GM19023 (cell line): ENCODE results near the gene KXD1.
"Not testable (repeated sequence)": the region's sequence is repeated elsewhere in the genome, so short reads cannot be mapped to it uniquely, and the experiment has no call there.

ENCODE experiments used
- ATAC-seq: cut with Tn5 transposase; IDR thresholded peaks from one replicate; pipeline ENCODE4 v1.9.1; 2021; ENCODE audit warnings: mild to moderate bottlenecking, moderate library complexity; ENCODE audit not compliant: unreplicated experiment

Gene KXD1

GRCh38 chr19:18599485-18599884 lies 41.8 kb downstream of the KXD1 start:
- no peak for ATAC-seq

- not testable (repeated sequence) for ATAC-seq
Observed at GRCh38 chr19:18600692-18601397, 43.2 kb downstream of the KXD1 start.

- no peak for ATAC-seq
Observed at GRCh38 chr19:18601875-18602274, 44.2 kb downstream of the KXD1 start.

GRCh38 chr19:18603255-18603957 lies 45.7 kb downstream of the KXD1 start:
- ATAC-seq, result no peak

DNA sequence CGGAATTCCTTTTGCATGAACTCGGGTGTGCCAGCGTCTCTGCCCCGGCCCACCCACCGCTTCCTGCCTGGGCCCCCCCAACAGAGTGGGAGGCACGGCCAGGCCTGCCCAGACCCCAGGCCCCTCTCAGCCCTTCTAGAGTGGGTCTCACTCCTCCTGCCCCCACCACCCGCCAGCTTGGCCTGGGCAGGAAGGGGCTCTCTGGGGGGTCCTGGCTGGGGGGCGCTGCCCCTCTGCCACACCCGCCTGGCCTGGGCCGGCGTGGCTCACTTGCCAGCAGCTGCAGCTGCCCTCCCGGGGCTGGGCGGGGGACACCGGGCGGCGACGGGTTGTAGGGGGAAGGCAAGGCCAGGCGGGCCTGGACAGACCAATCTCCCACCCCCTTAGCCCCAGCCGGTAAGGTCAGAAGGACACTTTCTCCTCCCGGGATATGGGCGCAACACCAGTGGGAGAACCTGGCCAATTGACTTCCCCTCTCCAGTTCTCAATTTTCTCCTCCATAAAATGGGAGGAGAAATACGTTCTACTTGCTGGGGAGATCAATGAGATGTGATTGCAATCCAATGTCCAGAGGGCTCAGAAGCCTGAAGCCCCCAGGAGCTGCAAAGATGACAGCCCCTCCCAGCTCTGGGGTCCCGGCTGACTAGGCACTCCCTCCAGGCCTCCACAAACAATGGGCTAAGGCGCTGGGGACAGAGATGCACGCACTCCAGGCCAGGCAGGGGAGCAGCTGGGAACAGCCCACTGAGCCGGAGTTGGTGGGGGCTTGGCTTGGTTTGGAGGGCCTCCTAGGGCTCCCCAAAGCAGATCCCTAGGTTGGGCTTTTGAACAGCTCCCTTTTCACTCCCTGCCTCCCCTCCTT lies 46.5 kb downstream of the KXD1 start:
- no peak for ATAC-seq

DNA sequence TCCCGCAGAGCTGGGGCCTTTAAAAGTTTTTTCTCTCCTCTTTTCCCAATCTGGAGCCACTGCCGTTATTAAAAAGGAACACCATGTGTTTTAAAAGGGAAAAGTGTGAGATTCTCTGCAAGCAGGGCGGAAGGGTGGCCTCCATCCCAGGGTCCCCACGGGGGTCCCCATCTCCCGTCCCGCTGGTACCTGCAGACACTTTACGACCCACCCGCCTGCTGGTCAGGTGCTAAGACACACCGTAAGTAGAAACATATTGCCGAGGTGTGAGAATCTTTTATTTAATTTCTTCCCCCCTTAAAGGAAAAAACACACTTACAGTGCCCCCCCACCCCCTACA lies 47.1 kb downstream of the KXD1 start:
- ATAC-seq, result no peak

DNA sequence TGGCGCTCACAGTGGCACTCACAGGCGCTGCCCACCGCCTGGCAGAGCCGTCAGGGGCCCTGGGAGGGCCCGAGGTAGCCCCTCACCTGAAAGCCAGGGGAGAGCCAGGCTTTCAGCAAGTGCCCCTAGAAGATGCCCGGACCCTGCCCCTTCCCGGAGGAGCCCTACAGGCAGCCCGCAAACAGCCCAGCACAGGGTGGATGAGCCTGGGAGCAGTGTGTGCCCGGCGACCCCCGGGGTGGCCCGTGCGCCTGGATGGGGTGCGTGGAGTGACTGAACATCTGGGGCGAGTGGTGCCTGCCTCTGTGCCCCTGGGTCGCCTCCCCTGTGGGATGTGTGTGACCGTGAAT lies 47.5 kb downstream of the KXD1 start:
- ATAC-seq, result no peak

GRCh38 chr19:18605546-18606280 lies 48.0 kb downstream of the KXD1 start:
- no peak for ATAC-seq

DNA sequence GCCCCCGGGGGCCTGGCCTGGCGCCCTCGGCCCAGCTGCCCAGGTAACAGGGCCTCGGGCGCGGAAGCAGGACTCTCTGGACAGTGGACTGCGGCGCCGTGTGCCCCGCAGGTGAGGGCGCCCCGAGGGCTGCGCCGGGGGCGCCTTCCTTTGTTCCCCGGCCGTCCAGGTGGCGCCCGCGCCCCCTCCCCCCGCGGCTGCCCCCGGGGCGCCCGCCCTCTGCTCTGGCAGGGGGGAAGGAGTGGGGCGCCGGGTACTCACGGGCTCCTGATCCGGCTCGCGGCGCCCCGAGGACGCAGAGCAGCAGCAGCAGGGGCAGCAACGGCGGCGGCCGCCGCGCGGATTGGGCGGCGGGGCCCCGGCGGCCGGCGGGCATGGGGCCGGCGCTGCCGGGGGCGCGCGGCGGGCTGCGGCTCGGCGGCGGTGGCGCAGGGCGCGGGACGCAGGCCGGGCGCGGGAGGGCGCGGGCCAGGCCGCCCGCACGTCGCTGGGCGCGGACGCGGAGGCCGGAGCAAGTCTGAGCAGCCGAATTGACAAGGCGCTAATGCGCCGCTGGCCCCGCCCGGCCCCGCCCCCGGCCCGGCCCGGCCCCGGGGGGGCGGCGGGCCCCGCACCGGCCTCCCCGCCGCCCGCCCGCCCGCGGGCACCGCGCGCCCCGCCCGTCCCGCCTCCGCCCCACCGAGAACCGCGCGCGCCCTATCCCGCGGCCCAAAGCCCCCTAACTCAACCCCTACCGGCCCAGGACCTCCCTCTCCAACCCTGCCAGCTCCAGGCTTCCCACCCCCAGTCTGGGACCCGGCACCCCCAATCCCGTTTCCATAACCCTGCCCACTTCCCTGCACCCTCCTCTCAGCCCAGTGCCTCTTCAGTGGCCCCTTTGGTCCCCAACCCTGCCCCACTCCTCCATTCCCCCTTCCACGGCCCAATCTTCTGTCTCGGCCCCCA lies 48.9 kb downstream of the KXD1 start, which contains the start of gene CRLF1:
Gene CRLF1 (minus strand): TSS at position 519 of the 945 bp plus-strand sequence. CDS start 143 bp downstream, at position 376.
- no peak for ATAC-seq

DNA sequence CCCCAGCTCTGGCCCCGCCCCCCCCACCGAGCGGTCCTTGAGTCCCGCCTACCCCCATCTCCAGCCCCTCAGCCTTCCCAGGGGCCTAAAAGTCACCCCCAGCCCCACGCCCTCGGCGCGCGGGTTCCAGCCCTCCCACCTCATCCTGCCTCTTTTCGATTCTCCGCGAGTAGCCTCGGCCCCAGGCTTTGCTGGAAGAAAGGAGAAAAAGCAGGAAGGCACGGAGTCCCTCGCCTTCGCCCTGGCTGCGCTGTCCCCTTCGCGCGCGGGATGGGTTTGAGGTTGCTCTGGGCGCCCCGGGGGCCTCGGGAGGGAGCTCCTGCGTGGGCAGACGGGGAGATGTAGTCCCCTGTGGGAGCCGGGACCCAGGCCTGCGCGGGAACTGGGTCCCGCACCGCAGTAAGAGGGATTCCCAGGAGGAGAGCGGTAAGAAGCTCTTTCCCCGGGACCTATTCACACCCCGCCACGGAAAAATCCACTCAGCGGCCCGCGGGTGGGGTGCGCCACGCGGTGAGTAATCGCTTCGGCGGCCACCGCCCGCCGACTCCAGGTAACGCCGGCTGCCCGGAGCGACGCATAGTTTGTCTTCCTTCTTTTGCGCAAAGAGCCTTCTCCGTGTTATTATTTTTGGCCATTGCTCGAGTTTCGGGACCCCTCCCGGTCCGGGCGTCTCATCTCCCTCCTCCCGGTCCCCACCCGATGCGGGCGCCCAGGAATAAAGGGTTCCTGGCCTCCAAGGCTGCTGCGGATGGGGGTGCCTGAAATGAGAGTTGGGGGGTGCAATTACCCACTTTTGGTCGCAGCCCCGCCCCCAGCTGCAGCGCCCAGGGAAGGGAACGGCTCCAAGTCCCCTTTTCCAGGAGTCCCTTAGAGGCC lies 49.8 kb downstream of the KXD1 start:
- no peak for ATAC-seq

DNA sequence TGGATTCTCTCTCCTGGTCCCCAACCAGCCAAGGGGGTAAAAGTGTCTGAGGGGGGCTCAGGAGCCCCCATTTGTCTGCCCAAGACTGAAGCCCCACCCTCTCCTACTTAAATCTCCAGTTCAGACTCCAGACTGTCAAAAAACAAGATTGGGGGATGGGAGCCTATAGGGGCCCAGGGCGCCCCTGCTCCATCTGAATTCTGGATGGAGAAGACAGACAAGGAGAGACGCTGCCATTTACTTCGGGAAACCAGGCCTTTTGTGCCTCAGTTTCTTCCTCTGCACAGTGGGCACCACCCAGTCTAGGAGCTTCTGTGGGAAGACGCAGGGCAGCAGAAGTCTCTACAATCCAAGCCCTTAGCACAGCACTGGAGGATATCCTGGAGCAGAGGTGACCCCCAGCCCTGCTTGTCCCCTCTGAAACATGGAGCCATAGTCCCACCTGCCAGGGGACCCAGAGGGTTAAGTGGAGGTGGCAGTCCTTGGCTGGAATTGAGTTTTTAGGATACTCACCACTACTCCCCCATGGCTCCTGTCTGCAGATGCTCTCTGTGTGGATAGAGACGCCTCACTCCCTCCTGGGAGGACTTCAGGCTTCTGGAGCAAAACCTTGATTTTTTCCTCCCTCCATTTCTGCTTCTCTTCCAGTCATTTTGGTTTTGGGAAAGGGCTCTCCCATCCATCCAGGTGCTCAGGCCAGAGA lies 50.6 kb downstream of the KXD1 start:
- ATAC-seq, result no peak

DNA sequence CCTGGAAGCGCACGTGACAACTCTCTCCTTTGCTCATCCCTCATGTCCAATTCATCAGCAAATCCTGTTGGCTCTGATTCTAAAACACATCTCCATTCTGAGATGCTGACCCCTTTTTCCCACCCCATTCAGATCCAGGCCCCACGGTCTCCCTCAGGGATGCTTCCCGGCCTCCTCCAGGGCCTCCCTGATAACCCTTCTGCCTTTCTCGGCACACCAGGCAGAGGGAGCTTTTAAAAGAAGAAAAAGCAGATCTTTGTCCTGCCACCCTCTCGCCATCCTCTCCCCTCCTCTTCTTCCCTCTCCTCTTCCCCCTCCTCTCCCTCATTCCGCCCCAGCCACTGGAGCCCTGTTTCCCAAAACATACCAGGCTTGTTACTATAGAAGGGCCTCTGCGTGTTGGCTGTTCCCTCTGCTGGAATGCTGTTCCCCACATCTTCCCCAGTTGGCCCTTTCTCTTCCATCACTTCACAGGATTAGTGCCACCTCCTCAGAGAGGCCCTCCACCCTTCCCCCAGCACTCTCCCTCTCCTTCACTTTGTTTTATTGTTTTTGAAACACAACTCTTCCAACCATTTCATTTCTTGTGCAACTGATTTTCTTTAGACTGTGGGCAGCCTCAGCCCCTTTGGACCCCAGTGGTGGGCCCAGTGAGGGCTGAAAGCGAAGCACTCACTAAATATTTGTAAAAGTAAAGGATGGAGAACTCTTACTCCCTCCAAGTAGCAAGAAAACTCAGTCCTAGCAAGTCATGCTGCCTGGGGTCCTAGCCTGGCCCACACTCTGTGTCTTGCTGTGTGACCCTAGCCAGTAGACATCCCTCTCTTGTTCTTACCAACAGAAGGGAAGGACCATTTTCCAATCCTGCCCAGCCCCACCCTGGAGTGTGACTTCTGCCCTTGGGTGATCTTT lies 51.4 kb downstream of the KXD1 start:
- ATAC-seq, result no peak

DNA sequence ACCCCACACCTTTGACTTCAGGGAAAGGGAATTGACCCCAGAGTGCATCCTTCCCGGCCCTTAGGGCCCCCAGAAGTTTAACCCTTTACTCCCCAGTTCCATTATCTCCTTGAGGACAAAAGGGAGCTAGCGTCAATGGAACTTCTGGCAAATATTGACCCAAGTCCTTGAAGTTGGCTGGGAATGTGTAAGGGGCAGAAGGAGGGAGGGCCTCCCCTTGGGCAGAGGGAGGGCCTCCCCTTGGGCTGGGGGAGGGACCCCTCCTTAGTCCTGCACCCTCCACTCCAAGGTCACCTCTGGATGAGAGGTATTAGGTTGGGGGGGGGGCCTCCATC lies 52.0 kb downstream of the KXD1 start:
- ATAC-seq, result no peak

DNA sequence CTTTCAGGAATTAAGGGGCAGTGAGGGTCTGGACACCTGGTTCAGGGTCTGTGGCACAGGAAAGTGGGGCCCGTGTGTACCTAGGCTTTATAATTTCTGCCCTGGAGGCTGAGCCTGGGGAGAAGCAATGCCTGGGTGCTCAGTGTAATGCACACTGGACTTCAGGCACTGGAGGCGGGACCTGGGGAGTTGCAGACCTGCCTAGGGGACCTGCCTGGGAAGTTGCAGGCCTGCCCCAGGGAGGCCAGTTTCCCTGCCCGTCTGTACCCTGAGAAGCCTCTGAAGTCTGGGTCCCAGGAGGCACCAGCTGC lies 52.5 kb downstream of the KXD1 start:
- ATAC-seq, result no peak

GRCh38 chr19:18610556-18611326 lies 53.1 kb downstream of the KXD1 start:
- ATAC-seq, result no peak

DNA sequence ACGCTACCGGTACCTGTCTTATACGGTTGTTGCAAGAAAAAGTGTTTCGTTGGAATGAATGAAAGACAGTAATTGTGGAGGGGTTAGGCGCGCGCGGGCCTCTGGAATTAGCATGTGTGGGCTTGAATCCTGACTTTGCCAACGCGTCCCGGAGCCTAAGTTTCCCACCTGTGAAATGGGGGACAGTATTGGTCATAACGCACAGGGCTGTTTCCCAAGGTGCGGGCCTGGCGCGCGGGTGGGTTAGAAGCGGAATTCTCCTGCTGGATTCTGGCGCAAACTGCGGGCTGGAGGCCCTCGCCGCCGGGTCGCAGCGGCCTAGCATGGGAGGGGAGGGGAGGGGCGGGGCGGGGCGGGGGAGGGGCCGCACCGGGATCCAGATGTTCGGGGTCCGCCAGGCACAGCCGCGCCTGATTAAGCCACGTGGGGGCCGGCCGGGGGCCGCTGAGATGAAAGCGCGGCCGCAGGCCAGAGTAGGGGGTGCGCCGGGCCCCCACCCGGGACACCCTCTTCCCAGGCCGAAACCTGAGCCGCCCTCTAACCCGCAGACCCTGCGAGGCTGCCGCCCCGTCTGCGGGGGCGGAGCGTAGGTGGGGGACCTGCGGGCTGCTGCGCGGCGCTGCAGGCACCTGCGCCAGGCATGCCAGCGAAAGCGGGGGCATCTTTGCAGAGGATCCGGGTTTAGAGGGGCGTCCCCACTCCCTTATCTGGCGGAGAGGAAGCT lies 53.8 kb downstream of the KXD1 start:
- no peak for ATAC-seq
